ENCODE results near the gene AKT1.
A peak's percentile ranks its signal among the peaks of the same experiment; 100 is the strongest.

Gene AKT1

DNA sequence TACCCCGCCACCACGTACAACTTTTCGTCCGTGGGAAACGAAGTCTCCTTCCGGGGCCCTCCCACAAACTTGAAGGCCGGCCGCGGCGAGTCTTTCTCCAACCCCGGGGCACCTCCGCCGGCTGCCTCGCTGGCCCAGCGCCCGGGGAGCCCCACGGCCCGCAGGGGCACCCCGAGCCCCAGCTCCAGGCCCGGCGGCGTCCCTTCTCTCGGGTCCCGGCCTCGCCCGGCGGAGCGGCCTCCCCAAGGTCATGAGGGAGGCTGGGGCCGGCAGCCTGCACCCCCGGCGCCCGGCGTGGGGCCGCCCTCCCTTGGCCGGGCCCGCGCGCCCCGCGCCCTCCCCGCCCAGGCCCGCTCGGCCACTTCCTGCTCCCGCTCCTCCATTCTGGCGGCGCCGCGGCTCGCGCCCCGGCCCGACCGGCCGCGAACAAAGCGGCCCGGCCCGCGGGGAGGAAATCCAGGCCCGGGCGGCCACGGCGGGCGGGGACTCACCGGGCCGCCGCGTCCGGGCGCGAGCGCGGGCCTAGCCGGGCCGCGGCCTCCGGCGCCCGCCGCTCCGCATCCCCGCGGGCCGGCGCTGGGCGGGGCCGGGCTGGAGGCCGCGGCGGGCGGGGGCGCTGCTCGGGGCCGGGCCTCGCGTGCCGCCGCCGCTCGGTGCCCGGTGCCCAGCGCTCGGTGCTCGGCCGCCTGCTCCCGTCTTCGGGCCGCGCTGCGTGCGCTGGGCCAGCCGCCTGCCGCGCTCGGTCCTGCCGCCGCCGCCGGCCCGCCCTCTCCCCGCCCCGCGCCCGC is at the start of gene AKT1:
Gene AKT1, minus strand, starts transcription at position 756 of the 788 bp plus-strand sequence. CDS start 3,105 bp downstream, outside the sequence.
- Histone ChIP-seq H3K27ac (peak within 1 kb of the TSS; percentile 38), H3K27me3 (replicated peaks) (no peaks in the 10 kb centered on the region), H3K36me3 (replicated peaks) (peaks cover 7% of the 10 kb centered on the region), H3K4me3 (ENCODE audit: low read depth, low read length) (peak within 1 kb of the TSS; percentile 74)
- in situ Hi-C loops (cut with HindIII; ENCODE audit: low pct_ligation_motif_present, low sequenced_read_pairs) = no loop called here
- TF ChIP-seq, protein P1, sequence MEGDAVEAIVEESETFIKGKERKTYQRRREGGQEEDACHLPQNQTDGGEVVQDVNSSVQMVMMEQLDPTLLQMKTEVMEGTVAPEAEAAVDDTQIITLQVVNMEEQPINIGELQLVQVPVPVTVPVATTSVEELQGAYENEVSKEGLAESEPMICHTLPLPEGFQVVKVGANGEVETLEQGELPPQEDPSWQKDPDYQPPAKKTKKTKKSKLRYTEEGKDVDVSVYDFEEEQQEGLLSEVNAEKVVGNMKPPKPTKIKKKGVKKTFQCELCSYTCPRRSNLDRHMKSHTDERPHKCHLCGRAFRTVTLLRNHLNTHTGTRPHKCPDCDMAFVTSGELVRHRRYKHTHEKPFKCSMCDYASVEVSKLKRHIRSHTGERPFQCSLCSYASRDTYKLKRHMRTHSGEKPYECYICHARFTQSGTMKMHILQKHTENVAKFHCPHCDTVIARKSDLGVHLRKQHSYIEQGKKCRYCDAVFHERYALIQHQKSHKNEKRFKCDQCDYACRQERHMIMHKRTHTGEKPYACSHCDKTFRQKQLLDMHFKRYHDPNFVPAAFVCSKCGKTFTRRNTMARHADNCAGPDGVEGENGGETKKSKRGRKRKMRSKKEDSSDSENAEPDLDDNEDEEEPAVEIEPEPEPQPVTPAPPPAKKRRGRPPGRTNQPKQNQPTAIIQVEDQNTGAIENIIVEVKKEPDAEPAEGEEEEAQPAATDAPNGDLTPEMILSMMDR (IDR thresholded peaks at IDR 0.05; ENCODE audit: low read depth, low read length, missing control alignments) = no peak
- no peak for DNase-seq

DNA sequence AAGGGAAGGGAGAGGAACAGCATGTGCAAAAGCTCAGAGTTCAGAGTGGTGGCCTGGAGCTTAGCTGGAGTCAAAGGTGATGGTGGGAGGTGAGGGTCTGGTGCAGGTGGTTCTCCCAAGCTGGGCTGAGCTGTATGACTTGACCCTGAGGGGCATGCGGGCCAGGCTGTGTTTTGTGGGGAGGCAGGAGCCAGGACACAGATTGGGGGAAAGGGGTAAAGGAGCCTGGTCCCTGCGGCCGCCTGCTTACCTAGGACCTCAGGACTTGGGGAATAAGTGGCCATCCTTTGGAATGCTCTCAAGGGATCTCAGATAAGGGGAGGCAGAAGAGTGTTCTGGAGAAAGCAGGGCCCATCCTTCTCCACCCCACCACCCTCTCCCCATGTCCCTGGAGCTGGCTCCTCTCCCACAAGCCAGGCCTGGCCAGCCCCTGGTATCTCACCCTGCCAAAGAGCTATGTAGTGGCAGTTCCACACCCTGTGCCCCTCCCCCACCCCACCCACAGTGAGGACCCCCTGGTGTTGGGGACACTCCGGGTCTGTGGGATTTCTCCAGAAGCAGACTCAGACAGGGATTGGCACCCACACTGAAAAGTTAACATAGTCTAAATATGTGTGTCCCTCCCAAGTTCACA is 49.6 kb upstream of the AKT1 start:
- in situ Hi-C loops (cut with HindIII; ENCODE audit: low pct_ligation_motif_present, low sequenced_read_pairs) = no loop called here
- Histone ChIP-seq H3K4me3 (ENCODE audit: low read depth, low read length) (no peak overlapping the region), H3K36me3 (replicated peaks) (no peaks in the 10 kb centered on the region), H3K27me3 (replicated peaks) (peaks cover 37% of the 10 kb centered on the region), H3K27ac (no peak overlapping the region)
- TF ChIP-seq, protein P1 (IDR thresholded peaks at IDR 0.05; ENCODE audit: low read depth, low read length, missing control alignments) = no peak
- no peak for DNase-seq

DNA sequence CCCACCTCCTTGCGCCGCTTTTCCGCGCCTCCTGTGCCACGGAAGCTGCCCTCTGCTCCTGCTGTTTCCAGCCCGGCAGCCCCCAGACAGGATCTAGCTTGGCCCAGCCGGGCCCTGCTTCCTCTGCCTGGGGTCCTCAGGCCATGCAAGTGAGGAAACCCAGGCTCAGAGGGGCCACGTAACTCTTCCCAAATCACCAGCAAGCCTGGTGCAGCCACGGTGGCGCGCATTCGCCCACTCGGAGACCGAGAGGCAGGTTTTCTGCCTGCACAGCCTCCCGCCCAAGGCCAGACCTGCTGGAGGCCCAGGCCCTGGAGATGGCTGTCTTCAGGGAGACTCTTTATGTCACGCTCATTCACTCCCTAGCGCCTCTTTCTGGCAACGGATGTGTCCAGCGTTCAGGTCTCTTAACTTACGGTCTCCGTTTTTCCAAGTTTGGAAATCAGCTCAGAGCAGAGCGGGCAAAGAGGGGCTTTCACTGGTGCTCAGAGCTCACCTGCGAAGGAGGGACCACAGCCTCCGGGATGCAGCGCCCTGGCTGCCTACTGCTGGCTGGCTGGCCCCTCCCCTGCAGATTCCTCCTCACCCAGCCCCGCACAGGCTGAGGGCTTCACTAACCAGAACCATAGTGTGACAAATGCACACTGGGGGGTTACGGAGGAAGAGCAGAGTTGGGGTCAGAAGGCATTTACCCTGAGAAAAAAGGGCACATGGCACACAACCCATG is 48.9 kb upstream of the AKT1 start:
- peaks cover 40% of the 10 kb centered on the region for H3K27me3 ChIP-seq (replicated peaks)
- DNase-seq = no peak
- no peak overlapping the region for H3K27ac ChIP-seq
- TF ChIP-seq, protein P1 (IDR thresholded peaks at IDR 0.05; ENCODE audit: low read depth, low read length, missing control alignments) = no peak
- no peak overlapping the region for H3K4me3 ChIP-seq (ENCODE audit: low read depth, low read length)
- in situ Hi-C loops (cut with HindIII; ENCODE audit: low pct_ligation_motif_present, low sequenced_read_pairs) = no loop called here
- no peaks in the 10 kb centered on the region for H3K36me3 ChIP-seq (replicated peaks)

DNA sequence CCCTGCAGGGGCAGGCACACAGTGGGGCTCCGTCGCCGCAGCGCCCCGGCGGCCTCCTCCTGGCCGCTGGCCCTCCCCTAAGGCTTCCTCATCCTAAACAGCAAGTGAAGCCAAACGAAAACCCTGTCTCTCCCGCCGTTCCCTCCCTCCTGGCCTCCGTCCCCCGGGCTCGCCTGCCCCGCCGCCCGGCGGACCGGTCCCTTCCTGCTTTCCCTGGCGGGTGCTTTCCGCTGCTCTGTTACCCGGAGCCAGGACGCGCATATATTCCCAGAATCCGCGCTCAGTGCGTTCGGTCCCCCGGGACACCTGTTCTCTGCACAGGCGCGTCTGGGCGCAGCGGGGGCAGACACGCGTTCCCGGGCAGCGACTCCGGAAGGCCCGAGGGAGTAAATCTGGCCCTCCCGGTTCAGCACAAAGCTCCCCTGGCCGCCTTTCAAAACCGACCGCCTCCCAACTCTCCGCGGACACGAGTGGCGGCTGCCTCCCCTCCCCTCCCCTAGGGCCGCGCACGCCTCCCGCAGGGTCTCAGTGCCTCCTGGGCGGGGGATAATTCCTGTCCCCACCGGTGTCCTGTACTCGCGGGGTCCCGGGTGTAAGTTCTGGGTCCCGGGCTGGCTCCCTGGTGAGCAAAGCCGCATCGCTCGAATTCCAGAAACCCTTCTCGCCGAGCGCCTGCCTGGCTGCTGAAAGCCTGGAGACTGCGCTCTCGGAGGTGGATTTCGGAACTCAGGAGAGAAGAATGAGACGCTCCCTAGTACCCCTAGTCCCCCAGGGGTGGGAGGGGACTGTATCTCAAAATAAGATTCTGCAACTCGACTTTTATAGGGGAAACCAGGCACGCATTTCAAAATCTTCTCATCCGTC is 48.1 kb upstream of the AKT1 start:
- Histone ChIP-seq H3K27me3 (replicated peaks) (peaks cover 40% of the 10 kb centered on the region), H3K4me3 (ENCODE audit: low read depth, low read length) (no peak overlapping the region), H3K36me3 (replicated peaks) (no peaks in the 10 kb centered on the region), H3K27ac (no peak overlapping the region)
- in situ Hi-C loops (cut with HindIII; ENCODE audit: low pct_ligation_motif_present, low sequenced_read_pairs) = no loop called here
- TF ChIP-seq, protein P1 (IDR thresholded peaks at IDR 0.05; ENCODE audit: low read depth, low read length, missing control alignments) = no peak
- no peak for DNase-seq

DNA sequence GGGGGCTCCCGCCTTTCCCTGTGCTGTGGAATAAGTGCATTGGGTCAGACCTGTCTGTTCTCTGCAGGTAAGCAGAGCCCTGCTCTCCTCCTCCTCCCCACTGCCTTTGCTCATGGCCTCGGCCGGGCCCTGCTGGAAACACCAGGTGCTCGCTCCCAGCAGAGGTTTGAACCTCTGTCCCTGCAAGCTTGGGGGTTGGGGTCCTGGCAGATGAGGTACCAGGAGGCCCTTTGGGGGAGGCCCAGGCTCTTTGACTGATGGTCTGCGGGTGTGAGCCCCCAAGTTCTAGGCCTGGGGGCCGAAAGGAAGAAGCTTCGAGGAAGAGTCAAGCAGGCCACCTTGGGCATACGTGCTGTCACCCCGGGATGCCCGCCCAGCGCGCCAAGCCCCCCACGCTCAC is 47.5 kb upstream of the AKT1 start:
- in situ Hi-C loops (cut with HindIII; ENCODE audit: low pct_ligation_motif_present, low sequenced_read_pairs) = no loop called here
- H3K27ac ChIP-seq = no peak overlapping the region
- TF ChIP-seq, protein P1 (IDR thresholded peaks at IDR 0.05; ENCODE audit: low read depth, low read length, missing control alignments) = no peak
- peaks cover 40% of the 10 kb centered on the region for H3K27me3 ChIP-seq (replicated peaks)
- no peak for DNase-seq
- no peak overlapping the region for H3K4me3 ChIP-seq (ENCODE audit: low read depth, low read length)
- H3K36me3 ChIP-seq (replicated peaks) = no peaks in the 10 kb centered on the region

Measured in brain microvascular endothelial cell (primary cell).